ENCODE results near the gene CFL1. TPM values are rescaled to one million over a fixed set of nuclear protein-coding genes. Genes with fewer than 3 reads are reported as not detected.
A peak's percentile ranks its signal among the peaks of the same experiment; 100 is the strongest.

The CFL1 gene
- total RNA-seq, 1 donor from 2014 or later = 386 TPM

GRCh38 chr11:65817835-65818680, 39.9 kb downstream of the CFL1 start:
- ATAC-seq = peak; percentile 98
- intact Hi-C loops (cut with DNase I) = loop anchor here (1.0 to 2.0 kb wide), 3 partner anchors 38 to 171 kb away; partner anchors contain the start of gene AP5B1

GRCh38 chr11:65817312-65817834, 40.6 kb downstream of the CFL1 start:
- ATAC-seq (no peak), DNase-seq (ENCODE audit: missing footprints) (no peak)
- intact Hi-C loops (cut with DNase I) = no loop called here

More at GRCh38 chr11:65817835-65818680, 39.9 kb downstream of the CFL1 start:
- DNase-seq (ENCODE audit: missing footprints) = peak; percentile 98

- intact Hi-C loops (cut with DNase I) = no loop called here
- no peak for ATAC-seq
- no peak for DNase-seq (ENCODE audit: missing footprints)
Measured at GRCh38 chr11:65816696-65817095, 41.3 kb downstream of the CFL1 start.

GRCh38 chr11:65814986-65815565, 42.9 kb downstream of the CFL1 start:
- intact Hi-C loops (cut with DNase I) = no loop called here
- DNase-seq (ENCODE audit: missing footprints) (no peak), ATAC-seq (no peak)

GRCh38 chr11:65814131-65814985, 43.6 kb downstream of the CFL1 start:
- ATAC-seq (no peak), DNase-seq (ENCODE audit: missing footprints) (no peak)
- intact Hi-C loops (cut with DNase I) = no loop called here

GRCh38 chr11:65811764-65812475, 46.1 kb downstream of the CFL1 start:
- intact Hi-C loops (cut with DNase I) = no loop called here
- peak; percentile 33 for ATAC-seq

GRCh38 chr11:65810046-65810868, 47.7 kb downstream of the CFL1 start:
- ATAC-seq (peak; percentile 10), DNase-seq (ENCODE audit: missing footprints) (no peak)
- intact Hi-C loops (cut with DNase I) = no loop called here

More at GRCh38 chr11:65811764-65812475, 46.1 kb downstream of the CFL1 start:
- DNase-seq (ENCODE audit: missing footprints) = no peak

GRCh38 chr11:65809496-65809895, 48.5 kb downstream of the CFL1 start:
- ATAC-seq = no peak
- no peak for DNase-seq (ENCODE audit: missing footprints)
- intact Hi-C loops (cut with DNase I) = no loop called here

- DNase-seq (ENCODE audit: missing footprints) (no peak), ATAC-seq (no peak)
- intact Hi-C loops (cut with DNase I) = no loop called here
Measured at GRCh38 chr11:65808744-65809341, 49.1 kb downstream of the CFL1 start.

- DNase-seq (ENCODE audit: missing footprints) = no peak
- no peak for ATAC-seq
- intact Hi-C loops (cut with DNase I) = no loop called here
Measured at GRCh38 chr11:65806979-65807378, 51.0 kb downstream of the CFL1 start.

Other genes with a start within 250 kb of the CFL1 start
- gene MAP3K11, start 244.0 kb downstream of the CFL1 start, total RNA-seq = 40.0 TPM
- gene PCNX3, start 242.4 kb downstream of the CFL1 start, total RNA-seq = 12.4 TPM
- gene SIPA1, start 220.1 kb downstream of the CFL1 start, total RNA-seq = 28.2 TPM
- gene RELA, start 195.3 kb downstream of the CFL1 start, total RNA-seq = 36.7 TPM
- gene KAT5, start 145.9 kb downstream of the CFL1 start, total RNA-seq = 44.6 TPM
- 52.3 TPM for gene RNASEH2C, start 137.4 kb downstream of the CFL1 start, total RNA-seq
- gene AP5B1, start 77.2 kb downstream of the CFL1 start, total RNA-seq = 6.1 TPM
- gene OVOL1, start 71.1 kb downstream of the CFL1 start, total RNA-seq = not detected
- gene SNX32, start 24.2 kb downstream of the CFL1 start, total RNA-seq = not detected
- gene MUS81, start 2.3 kb upstream of the CFL1 start, total RNA-seq = 35.5 TPM
- gene EFEMP2, start 14.6 kb upstream of the CFL1 start, total RNA-seq = 83.1 TPM
- 1.1 TPM for gene CTSW, start 21.7 kb upstream of the CFL1 start, total RNA-seq
- 44.7 TPM for gene FIBP, start 30.3 kb upstream of the CFL1 start, total RNA-seq
- 29.6 TPM for gene CCDC85B, start 32.5 kb upstream of the CFL1 start, total RNA-seq
- 0.27 TPM for gene FOSL1, start 42.2 kb upstream of the CFL1 start, total RNA-seq
- gene C11orf68, start 60.9 kb upstream of the CFL1 start, total RNA-seq = 38.5 TPM
- gene DRAP1, start 61.2 kb upstream of the CFL1 start, total RNA-seq = 110 TPM
- gene TSGA10IP, start 87.3 kb upstream of the CFL1 start, total RNA-seq = not detected
- 29.9 TPM for gene SART1, start 103.6 kb upstream of the CFL1 start, total RNA-seq
- 18.0 TPM for gene EIF1AD, start 144.0 kb upstream of the CFL1 start, total RNA-seq
- gene BANF1, start 144.3 kb upstream of the CFL1 start, total RNA-seq = 248 TPM
- gene CST6, start 153.8 kb upstream of the CFL1 start, total RNA-seq = not detected
- gene CATSPER1, start 168.3 kb upstream of the CFL1 start, total RNA-seq = not detected
- gene GAL3ST3, start 191.0 kb upstream of the CFL1 start, total RNA-seq = 1.5 TPM
- 71.8 TPM for gene SF3B2, start 194.2 kb upstream of the CFL1 start, total RNA-seq
- 50.7 TPM for gene PACS1, start 212.1 kb upstream of the CFL1 start, total RNA-seq

Data from Right ventricle myocardium inferior (tissue), 1 donor.